Suppressor macrophage treated with lipopolysaccharide for 1 hour (primary cell): ENCODE measurements around the gene GALNT16.
"Not testable (repeated sequence)": the region's sequence is repeated elsewhere in the genome, so short reads cannot be mapped to it uniquely, and the experiment has no call there.

Source experiments
- DNase-seq, 3 donors: peaks; one replicate each; pipeline ENCODE4 v3.0.0-alpha.2; 2020 to 2022

GALNT16 gene

DNA sequence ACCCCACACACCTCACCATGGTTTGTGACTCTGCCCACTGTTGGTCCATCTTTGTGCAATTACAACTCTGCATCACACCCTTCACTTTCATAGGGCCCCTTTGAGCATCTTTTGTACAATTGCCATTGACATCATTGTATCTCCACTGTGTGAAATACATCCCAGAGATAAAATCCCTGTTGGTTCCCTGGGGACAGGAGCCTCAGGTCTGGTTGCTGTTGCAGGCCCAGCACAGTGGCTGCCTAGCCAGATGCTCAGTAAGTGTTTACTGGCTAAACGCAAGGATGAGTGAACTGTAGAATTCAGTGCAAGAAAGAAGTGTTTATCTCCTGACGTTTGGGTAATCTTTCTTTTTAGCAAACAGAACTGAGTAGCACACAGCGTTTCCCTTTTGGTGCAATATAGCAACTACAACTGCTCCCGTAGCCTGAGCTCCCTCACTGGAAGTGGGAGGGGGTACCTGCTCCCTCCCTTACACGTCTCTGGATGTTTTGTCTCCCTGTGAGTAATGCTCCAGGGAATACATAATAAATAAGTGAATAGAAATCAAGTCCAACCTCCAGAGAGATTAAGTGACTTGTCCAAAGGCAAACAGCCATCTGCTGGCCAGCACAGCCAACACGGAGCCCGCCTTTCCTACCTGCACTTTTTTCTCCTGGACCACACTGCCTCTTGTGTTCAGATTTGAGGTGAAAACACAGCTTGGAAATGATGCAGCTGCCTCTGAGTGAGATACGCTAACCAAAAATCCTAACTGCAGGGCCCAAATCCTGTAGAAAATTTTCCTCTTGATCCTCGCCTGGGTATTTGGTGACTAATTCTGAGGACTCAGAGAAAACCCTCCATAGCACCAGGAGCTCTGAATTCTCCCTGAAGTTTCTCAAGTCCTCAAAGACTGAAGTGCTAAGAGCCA, 27.4 kb downstream of the GALNT16 start:
- no peak for DNase-seq

DNA sequence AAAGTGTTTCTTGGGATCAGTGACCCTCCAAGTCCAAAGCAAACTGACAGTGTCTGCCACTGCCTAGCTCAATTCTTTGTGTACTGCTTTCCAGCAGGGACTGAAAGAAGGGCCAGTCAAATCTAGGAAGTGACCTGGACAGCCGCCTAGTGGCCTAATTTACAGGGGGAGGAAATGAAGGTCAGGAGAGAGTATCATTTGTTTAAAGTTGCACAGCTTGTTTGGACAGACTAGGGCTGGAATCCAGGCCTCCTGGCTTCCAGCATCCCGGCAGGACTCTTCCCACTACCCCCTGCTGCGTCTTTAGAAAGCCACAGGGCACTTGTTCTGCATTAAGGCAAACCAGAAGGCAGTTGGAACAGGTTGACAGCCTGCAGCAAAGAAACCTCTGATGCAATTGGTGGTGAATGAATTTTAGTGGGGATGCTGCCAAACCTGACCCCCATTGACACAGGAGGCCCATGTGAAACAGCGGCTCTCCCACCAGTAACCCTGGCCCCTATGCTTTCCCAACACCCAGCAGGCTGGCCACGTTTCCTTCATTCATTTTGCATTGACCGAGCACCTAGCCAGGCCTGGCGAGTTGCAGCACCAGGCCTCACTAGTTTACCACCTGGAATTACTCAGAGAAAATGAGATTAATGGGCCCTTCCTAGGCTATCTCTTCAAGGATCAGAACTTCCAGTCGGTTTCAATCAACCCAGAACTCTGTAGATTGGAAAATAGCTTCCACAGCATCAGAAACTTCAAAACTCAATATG, 28.2 kb downstream of the GALNT16 start:
- peak in 2 of 3 donors; percentile 8 to 13 for DNase-seq

GRCh38 chr14:69288956-69289705, 29.2 kb downstream of the GALNT16 start:
- DNase-seq: no peak

GRCh38 chr14:69289811-69290520, 30.0 kb downstream of the GALNT16 start:
- no peak for DNase-seq

GRCh38 chr14:69290881-69291280, 30.9 kb downstream of the GALNT16 start:
- DNase-seq: not testable (repeated sequence)

DNA sequence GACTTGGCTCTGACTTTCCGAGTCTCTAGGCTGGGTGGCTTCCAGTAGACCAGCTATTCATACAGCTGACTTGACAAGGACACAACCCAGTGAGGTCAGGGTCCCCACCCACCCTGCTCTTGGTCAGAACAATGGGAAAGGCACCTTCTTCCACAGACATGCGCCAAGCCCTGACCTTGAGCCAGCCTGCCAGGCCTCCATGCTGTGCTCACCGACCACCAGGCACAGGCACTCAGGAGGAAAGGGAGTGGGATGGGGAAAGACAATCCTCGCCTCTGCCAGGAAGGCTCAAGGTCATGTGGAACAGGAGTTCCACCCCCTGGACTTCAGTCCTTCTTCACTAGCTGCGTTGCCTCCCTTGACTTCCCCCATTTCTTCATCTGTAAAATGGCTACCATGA, 31.4 kb downstream of the GALNT16 start:
- no peak for DNase-seq

DNA sequence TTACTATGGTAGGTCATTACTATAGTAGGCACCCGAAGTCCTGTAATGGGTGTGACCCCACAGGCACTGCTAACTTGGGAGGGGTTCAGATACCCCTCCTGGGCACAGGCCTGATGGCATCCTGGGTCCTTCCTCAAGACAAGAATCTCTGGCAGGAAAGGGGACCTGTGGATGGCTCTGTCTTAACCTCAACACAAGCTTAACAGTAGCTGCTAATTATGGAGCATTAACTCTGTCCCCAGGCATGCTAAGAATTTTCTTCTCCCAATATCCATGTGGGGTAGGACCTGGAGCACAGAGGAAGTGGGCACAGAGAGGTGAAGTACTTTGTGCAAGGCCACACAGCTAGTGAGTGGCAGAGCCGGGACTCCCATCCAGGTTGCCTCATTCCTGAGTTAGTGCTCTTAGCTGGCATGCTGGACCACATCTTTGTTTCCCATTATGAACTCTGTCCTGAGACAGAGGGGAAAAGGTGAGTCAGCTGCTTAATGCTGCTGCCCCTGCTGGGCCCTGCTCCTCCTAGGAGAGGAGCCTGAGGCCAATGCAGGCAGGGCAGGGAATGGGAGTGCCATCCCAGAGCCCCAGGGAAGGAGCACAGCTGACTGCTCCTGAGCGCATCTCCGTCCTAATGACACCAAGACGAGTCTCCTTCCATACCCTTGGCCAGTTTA, 32.1 kb downstream of the GALNT16 start:
- DNase-seq: no peak

DNA sequence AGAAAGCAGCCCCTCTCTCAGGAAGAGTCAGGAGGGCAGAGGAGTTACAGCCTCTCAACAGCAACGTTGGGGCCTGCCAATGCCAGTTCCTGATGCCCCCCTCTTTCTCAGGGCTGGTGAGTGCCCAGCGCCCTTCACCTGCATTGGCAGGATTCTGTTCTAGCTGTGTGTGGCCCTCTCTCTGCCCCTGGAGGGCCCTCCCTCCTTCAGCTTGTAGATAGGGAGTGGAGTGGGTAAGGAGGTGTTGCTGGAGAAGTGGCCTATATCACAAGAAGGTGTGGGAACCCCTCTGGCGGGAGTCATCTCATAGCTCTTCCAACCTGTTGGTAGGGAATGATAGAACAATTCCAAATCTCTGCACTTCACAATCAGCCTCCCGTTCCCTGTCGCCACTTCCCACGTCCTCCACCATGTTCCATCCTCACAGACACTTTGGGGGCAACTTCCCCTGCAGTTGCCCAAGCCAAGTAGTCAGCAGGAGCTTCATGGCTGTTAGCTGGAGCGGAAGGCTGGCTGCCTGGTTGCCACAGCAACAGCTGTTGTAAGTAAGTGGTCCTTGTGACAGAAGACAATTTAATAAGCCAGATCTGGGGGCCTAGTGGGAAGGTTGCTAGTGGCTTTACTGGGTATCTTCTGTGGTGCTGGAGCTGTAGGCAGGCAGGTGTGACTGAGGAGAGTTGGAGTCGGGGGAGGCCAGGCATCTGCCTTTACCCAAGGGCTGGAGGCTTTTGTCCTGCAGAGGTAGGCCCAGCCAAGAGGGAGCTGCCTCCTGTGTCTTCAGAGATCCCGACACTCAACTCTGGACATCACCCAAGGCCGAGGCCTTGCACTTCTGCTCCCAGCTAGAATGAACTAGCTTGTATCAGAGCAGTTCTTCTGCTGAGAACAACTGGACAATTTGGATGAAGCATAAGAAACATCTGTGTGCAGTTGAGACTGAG, 38.4 kb downstream of the GALNT16 start:
- no peak for DNase-seq

- DNase-seq: peak in 1 of 3 donors; percentile 7
These were observed 39.5 kb downstream of the GALNT16 start for GRCh38 chr14:69299286-69300035.

DNA sequence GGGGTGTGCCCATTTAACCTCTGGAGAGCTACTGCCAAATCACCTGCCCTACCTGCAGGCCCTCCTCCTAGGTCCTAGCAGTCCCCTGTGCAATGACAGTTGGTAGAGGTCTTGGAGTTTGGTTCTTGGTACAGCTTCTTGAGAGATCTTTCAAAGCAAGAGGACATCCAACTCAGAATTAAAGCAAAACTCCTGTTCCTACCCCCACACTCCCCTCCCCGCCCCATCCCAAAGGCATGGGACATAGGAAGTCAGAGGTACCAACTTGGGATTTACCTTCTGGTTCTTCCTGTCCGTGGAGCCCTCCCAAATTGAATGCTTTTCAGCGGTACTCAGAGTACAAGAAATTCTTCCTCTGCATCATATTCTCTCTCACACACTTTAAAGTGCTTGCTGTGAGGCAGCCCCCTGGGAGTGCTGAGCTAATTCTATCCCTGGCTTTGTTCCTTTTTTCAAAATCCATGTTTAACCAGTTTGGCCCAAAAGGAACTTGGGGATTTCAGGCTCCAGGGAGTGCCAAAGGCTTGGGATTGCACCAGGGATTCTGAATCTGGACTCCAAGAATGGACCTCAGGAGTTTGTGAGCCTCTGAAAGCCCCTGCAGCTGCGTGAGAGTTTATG, 40.8 kb downstream of the GALNT16 start:
- no peak for DNase-seq

DNA sequence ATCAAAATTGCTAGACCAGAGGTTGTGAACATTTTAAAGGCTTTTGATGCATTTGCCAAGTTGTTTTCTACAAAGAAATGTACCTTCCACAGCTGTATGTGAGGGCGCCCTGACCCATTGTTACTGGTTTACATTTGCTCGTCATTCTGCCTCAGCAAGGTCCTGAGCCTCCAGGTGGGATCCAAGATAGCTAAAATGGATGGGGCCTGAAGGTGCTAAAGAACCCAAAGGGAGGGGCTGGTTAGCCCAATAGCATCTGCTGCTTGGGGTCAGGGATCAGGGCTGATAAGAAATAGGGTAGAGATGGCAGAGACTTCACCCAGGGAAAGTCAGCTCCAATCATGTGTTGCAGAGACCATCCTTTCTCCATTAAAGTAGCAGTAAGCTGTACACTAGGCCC, 43.1 kb downstream of the GALNT16 start:
- DNase-seq: no peak

- DNase-seq: no peak
These were observed 52.6 kb downstream of the GALNT16 start for GRCh38 chr14:69312608-69313007.

- DNase-seq: no peak
These were observed 53.2 kb downstream of the GALNT16 start for GRCh38 chr14:69313176-69313575.

- no peak for DNase-seq
These were observed 54.4 kb downstream of the GALNT16 start for GRCh38 chr14:69314327-69314726.

- peak in 1 of 3 donors; percentile 10 for DNase-seq
These were observed 55.3 kb downstream of the GALNT16 start for GRCh38 chr14:69315301-69315700.

DNA sequence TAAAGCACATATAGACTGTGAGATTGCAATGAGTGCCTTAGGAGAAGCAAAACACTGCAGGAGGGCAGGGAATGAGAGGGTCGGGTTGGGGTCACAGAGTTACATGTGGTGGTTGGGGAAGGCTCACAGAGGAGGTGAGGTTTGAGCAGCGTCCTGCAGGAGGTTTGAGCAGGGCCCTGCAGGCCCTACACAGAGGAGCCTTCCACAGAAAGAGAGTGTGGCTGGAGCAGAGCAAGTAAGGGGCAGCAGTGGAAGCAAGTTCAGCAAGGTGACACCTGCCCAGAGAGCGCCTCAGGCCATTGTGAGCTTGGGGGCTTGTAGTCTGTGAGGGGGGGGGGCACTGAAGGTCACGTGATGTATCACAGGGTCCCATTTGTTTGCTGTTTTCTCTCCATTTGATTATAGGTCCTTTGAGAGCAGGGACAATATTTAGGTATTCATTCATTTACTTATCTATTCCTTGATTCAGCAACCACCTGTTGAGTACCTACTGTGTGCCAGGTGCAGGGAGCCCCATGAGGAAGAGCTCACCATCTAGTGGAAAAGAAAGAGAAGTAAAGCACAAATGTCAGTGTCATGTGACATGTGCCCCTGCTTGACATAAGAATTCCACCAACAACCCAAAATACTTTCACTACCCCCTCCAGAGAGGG, 56.6 kb downstream of the GALNT16 start:
- no peak for DNase-seq

GRCh38 chr14:69317102-69317755, 57.3 kb downstream of the GALNT16 start:
- DNase-seq: peak; percentile 27 to 44 (median 43)

DNA sequence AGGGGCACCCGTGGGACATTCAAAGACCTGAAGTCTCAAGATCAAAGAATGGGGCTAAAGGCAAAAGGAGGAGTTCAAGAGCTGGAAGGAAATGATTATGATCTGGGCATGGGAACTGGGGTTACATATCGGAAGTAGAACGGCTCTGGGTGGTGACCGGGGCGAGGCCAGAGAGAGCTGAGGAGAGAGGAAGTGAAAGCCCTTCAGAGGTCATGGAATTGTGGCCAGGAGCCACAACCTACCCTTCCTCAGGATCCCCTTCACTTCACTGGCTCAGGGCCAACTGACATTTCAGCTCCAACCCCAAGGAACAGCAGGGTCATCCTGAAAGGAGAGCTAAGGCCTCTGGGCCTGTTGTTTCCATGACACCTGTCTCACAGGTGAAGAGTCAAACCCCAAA, 57.8 kb downstream of the GALNT16 start:
- DNase-seq: peak; percentile 59 to 68 (median 61)
